ENCODE results near the gene SCN3A. TPM values are rescaled to one million over a fixed set of nuclear protein-coding genes. Genes with fewer than 3 reads are reported as not detected.

Gene SCN3A
- total and polyA plus RNA-seq, 2 donors (not counting 1 experiment from before 2014, with no cell fraction given): 5.4 to 6.1 TPM

DNA sequence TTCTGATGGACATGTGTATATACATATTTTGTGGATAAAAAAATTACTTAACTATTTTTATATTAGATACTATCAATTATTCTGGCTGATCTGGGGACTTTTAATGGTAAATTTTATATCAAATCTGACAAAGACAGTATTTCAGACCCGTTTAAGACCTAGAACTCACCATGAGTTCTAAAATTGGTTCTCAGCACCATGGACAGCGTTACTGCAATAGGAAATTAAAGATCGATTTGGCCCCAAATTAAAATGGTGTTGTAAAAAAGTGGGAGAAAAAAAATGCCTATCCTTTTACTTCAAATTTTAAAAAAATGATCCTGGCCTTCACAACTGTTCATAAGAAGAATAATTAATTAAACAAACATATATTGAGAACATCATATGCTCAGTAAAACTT, 34.4 kb upstream of the SCN3A start:
- DNase-seq (peak; percentile 21), ATAC-seq (ENCODE audit: low read depth) (no peak)
- Histone ChIP-seq H3K9me3 (ENCODE audit: control extremely low read depth in 1 of 3, control insufficient read depth in 2 of 3, insufficient read depth in 1 of 3, low read length in 2 of 3) (no peaks in the 10 kb centered on the region), H2AFZ (ENCODE audit: insufficient read depth, low read depth, low read length, poor library complexity, severe bottlenecking) (no peak overlapping the region), H4K20me1 (ENCODE audit: control insufficient read depth, insufficient read depth, low read length, poor library complexity, severe bottlenecking) (no peaks in the 10 kb centered on the region), H3K4me1 (ENCODE audit: control insufficient read depth in 2 of 2, insufficient read depth in 2 of 2, low read length in 2 of 2) (no peaks in the 10 kb centered on the region), H3K36me3 (replicated peaks in 1 of 2; ENCODE audit: control extremely low read depth in 1 of 2, control insufficient read depth in 1 of 2, extremely low read depth in 1 of 2, insufficient read depth in 2 of 2, low read length in 1 of 2) (no peaks in the 10 kb centered on the region), H3K27ac (ENCODE audit: low read length in 2 of 2) (no peak overlapping the region), H3K27me3 (replicated peaks in 1 of 4; ENCODE audit: control extremely low read depth in 1 of 4, control insufficient read depth in 3 of 4, insufficient read depth in 4 of 4, low read length in 3 of 4) (no peaks in the 10 kb centered on the region), H3K4me2 (replicated peaks; ENCODE audit: low read depth, low read length, poor library complexity, severe bottlenecking) (no peak overlapping the region), H3K9ac (ENCODE audit: low read length) (no peak overlapping the region), H3K4me3 (ENCODE audit: control extremely low read depth in 1 of 5, extremely low read depth in 1 of 5, insufficient read depth in 1 of 5, low read depth in 2 of 5, low read length in 4 of 5) (no peak overlapping the region), H3K79me2 (ENCODE audit: control insufficient read depth, insufficient read depth, low read length) (no peaks in the 10 kb centered on the region)
- ChIA-PET POLR2A (interaction anchor here (0.6 kb wide), 1 partner anchor 48 kb away, joined by 6 read pairs; no protein-coding TSS in a partner anchor), CTCF (interaction anchor here (1.0 to 1.9 kb wide), 3 partner anchors 11 to 636 kb away, joined by 3 to 12 read pairs (median 4); no protein-coding TSS in a partner anchor)
- WGBS (ENCODE audit: insufficient coverage): no CpG with 5 or more reads among the region's 3 CpGs
- Mint-ChIP-seq H3K9me3 (ENCODE audit: insufficient read depth) (no peaks in the 10 kb centered on the region), H3K27ac (no peak overlapping the region), H3K4me1 (no peaks in the 10 kb centered on the region), H3K27me3 (peaks cover 17% of the 10 kb centered on the region), H3K4me3 (no peak overlapping the region)
- intact Hi-C loops (cut with micrococcal nuclease): no loop called here
- TF ChIP-seq, protein P1, sequence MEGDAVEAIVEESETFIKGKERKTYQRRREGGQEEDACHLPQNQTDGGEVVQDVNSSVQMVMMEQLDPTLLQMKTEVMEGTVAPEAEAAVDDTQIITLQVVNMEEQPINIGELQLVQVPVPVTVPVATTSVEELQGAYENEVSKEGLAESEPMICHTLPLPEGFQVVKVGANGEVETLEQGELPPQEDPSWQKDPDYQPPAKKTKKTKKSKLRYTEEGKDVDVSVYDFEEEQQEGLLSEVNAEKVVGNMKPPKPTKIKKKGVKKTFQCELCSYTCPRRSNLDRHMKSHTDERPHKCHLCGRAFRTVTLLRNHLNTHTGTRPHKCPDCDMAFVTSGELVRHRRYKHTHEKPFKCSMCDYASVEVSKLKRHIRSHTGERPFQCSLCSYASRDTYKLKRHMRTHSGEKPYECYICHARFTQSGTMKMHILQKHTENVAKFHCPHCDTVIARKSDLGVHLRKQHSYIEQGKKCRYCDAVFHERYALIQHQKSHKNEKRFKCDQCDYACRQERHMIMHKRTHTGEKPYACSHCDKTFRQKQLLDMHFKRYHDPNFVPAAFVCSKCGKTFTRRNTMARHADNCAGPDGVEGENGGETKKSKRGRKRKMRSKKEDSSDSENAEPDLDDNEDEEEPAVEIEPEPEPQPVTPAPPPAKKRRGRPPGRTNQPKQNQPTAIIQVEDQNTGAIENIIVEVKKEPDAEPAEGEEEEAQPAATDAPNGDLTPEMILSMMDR (IDR thresholded peaks at IDR 0.05): no peak
- no peak for TF ChIP-seq EZH2 (IDR thresholded peaks at IDR 0.05; ENCODE audit: borderline replicate concordance, insufficient read depth, low read depth, low read length, poor library complexity, severe bottlenecking)

- Mint-ChIP-seq H3K9me3 (ENCODE audit: insufficient read depth) (no peaks in the 10 kb centered on the region), H3K27me3 (peaks cover 22% of the 10 kb centered on the region), H3K4me3 (no peak overlapping the region), H3K4me1 (no peaks in the 10 kb centered on the region), H3K27ac (no peak overlapping the region)
- intact Hi-C loops (cut with micrococcal nuclease): no loop called here
- Histone ChIP-seq H3K4me3 (ENCODE audit: control extremely low read depth in 1 of 5, extremely low read depth in 1 of 5, insufficient read depth in 1 of 5, low read depth in 2 of 5, low read length in 4 of 5) (no peak overlapping the region), H3K9me3 (ENCODE audit: control extremely low read depth in 1 of 3, control insufficient read depth in 2 of 3, insufficient read depth in 1 of 3, low read length in 2 of 3) (no peaks in the 10 kb centered on the region), H3K4me1 (ENCODE audit: control insufficient read depth in 2 of 2, insufficient read depth in 2 of 2, low read length in 2 of 2) (no peaks in the 10 kb centered on the region), H3K27me3 (replicated peaks in 1 of 4; ENCODE audit: control extremely low read depth in 1 of 4, control insufficient read depth in 3 of 4, insufficient read depth in 4 of 4, low read length in 3 of 4) (no peaks in the 10 kb centered on the region), H3K79me2 (ENCODE audit: control insufficient read depth, insufficient read depth, low read length) (no peaks in the 10 kb centered on the region), H3K36me3 (replicated peaks in 1 of 2; ENCODE audit: control extremely low read depth in 1 of 2, control insufficient read depth in 1 of 2, extremely low read depth in 1 of 2, insufficient read depth in 2 of 2, low read length in 1 of 2) (no peaks in the 10 kb centered on the region), H3K27ac (ENCODE audit: low read length in 2 of 2) (no peak overlapping the region), H3K4me2 (replicated peaks; ENCODE audit: low read depth, low read length, poor library complexity, severe bottlenecking) (no peak overlapping the region), H2AFZ (ENCODE audit: insufficient read depth, low read depth, low read length, poor library complexity, severe bottlenecking) (no peak overlapping the region), H4K20me1 (ENCODE audit: control insufficient read depth, insufficient read depth, low read length, poor library complexity, severe bottlenecking) (no peaks in the 10 kb centered on the region), H3K9ac (ENCODE audit: low read length) (no peak overlapping the region)
- DNase-seq (no peak), ATAC-seq (ENCODE audit: low read depth) (no peak)
- CTCF ChIA-PET: no interaction called here
- WGBS (ENCODE audit: insufficient coverage): 87% methylated on average over 2 of the region's 2 CpGs
- POLR2A ChIA-PET: no interaction called here
- TF ChIP-seq, protein P1 (IDR thresholded peaks at IDR 0.05): no peak
- no peak for TF ChIP-seq EZH2 (IDR thresholded peaks at IDR 0.05; ENCODE audit: borderline replicate concordance, insufficient read depth, low read depth, low read length, poor library complexity, severe bottlenecking)
Observed at GRCh38 chr2:165237056-165237455, 33.2 kb upstream of the SCN3A start.
